KG1 (cell line): ENCODE measurements around the gene DMXL1.

Source experiments
- DNase-seq: peaks from one replicate; lab custom pipeline; 2025; lab: John Stamatoyannopoulos, UW

The DMXL1 gene

GRCh38 chr5:119269061-119269944 is 198.4 kb downstream of the DMXL1 start:
- DNase-seq, result no peak

- DNase-seq, result no peak
Measured at GRCh38 chr5:119270121-119270565, 199.3 kb downstream of the DMXL1 start.

- no peak for DNase-seq
Measured at GRCh38 chr5:119270960-119271757, 200.3 kb downstream of the DMXL1 start.

GRCh38 chr5:119271758-119272730 is 201.2 kb downstream of the DMXL1 start:
- no peak for DNase-seq

- DNase-seq, result no peak
Measured at GRCh38 chr5:119273391-119273839, 202.5 kb downstream of the DMXL1 start.

GRCh38 chr5:119274030-119274766 is 203.3 kb downstream of the DMXL1 start:
- no peak for DNase-seq

- DNase-seq, result no peak
Measured at GRCh38 chr5:119274767-119275130, 203.9 kb downstream of the DMXL1 start.

- no peak for DNase-seq
Measured at GRCh38 chr5:119275146-119275545, 204.3 kb downstream of the DMXL1 start.

- DNase-seq, result no peak
Measured at GRCh38 chr5:119275601-119276173, 204.8 kb downstream of the DMXL1 start.

- DNase-seq, result no peak
Measured at GRCh38 chr5:119276978-119277377, 206.1 kb downstream of the DMXL1 start.

GRCh38 chr5:119279093-119279492 is 208.2 kb downstream of the DMXL1 start:
- DNase-seq, result no peak

- DNase-seq, result no peak
Measured at GRCh38 chr5:119280380-119280779, 209.5 kb downstream of the DMXL1 start.

- no peak for DNase-seq
Measured at GRCh38 chr5:119282628-119283027, 211.7 kb downstream of the DMXL1 start.

GRCh38 chr5:119284031-119284430 is 213.1 kb downstream of the DMXL1 start:
- no peak for DNase-seq

GRCh38 chr5:119285070-119285916 is 214.4 kb downstream of the DMXL1 start:
- DNase-seq, result no peak

GRCh38 chr5:119286511-119287488 is 215.9 kb downstream of the DMXL1 start:
- no peak for DNase-seq

- no peak for DNase-seq
Measured at GRCh38 chr5:119287547-119288111, 216.7 kb downstream of the DMXL1 start.

GRCh38 chr5:119288379-119289033 is 217.6 kb downstream of the DMXL1 start:
- no peak for DNase-seq
